Smooth muscle cell of the brain vasculature (primary cell): ENCODE results near the gene NBL1.

Experiments used
- DNase-seq: peaks from one replicate; pipeline ENCODE4 v3.0.0-alpha.2; 2012; ENCODE audit warnings: low read depth, low spot score

The NBL1 gene

GRCh38 chr1:19670787-19671186 lies 26.7 kb downstream of the NBL1 start:
- no peak for DNase-seq

- no peak for DNase-seq
Observed at GRCh38 chr1:19672237-19672636, 28.1 kb downstream of the NBL1 start.

GRCh38 chr1:19675797-19676196 lies 31.7 kb downstream of the NBL1 start:
- DNase-seq = no peak

GRCh38 chr1:19676438-19676922 lies 32.4 kb downstream of the NBL1 start:
- no peak for DNase-seq

- no peak for DNase-seq
Observed at GRCh38 chr1:19678493-19678892, 34.4 kb downstream of the NBL1 start.

GRCh38 chr1:19678931-19679453 lies 34.9 kb downstream of the NBL1 start:
- DNase-seq = no peak

- no peak for DNase-seq
Observed at GRCh38 chr1:19679691-19680090, 35.6 kb downstream of the NBL1 start.

- DNase-seq = no peak
Observed at GRCh38 chr1:19680644-19681043, 36.5 kb downstream of the NBL1 start.

- no peak for DNase-seq
Observed at GRCh38 chr1:19682257-19682656, 38.1 kb downstream of the NBL1 start.

- no peak for DNase-seq
Observed at GRCh38 chr1:19682901-19683300, 38.8 kb downstream of the NBL1 start.

GRCh38 chr1:19683351-19683750 lies 39.2 kb downstream of the NBL1 start:
- DNase-seq = no peak

- DNase-seq = no peak
Observed at GRCh38 chr1:19684677-19685076, 40.6 kb downstream of the NBL1 start.

- no peak for DNase-seq
Observed at GRCh38 chr1:19685994-19686393, 41.9 kb downstream of the NBL1 start.

GRCh38 chr1:19687414-19687813 lies 43.3 kb downstream of the NBL1 start:
- no peak for DNase-seq

GRCh38 chr1:19688041-19688842 lies 44.1 kb downstream of the NBL1 start:
- no peak for DNase-seq

- no peak for DNase-seq
Observed at GRCh38 chr1:19689085-19689757, 45.1 kb downstream of the NBL1 start.

- DNase-seq = no peak
Observed at GRCh38 chr1:19689856-19690255, 45.7 kb downstream of the NBL1 start.

GRCh38 chr1:19690342-19690741 lies 46.2 kb downstream of the NBL1 start:
- no peak for DNase-seq

GRCh38 chr1:19694298-19694697 lies 50.2 kb downstream of the NBL1 start:
- DNase-seq = no peak

- DNase-seq = no peak
Observed at GRCh38 chr1:19695772-19696171, 51.7 kb downstream of the NBL1 start.

- no peak for DNase-seq
Observed at GRCh38 chr1:19696820-19697219, 52.7 kb downstream of the NBL1 start.

- DNase-seq = no peak
Observed at GRCh38 chr1:19698181-19698580, 54.1 kb downstream of the NBL1 start.
